Cardiac muscle cell (in vitro differentiated cells and primary cell): ENCODE results near the gene ZAP70. TPM values are rescaled to one million over a fixed set of nuclear protein-coding genes. Genes with fewer than 3 reads are reported as not detected.
"Not testable (repeated sequence)": the region's sequence is repeated elsewhere in the genome, so short reads cannot be mapped to it uniquely, and the experiment has no call there.

Experiments used
- DNase-seq, 2 donors: peaks; one replicate each; pipeline versions ENCODE4 v3.0.0 to v3.0.0-alpha.2; 2010 to 2017; ENCODE audit warnings: low read depth in 1 of 2, low spot score in 1 of 2
- H3K27ac ChIP-seq: fragments of 200-600 bp; sonication (generic); 2 replicates; pipeline ENCODE4 v1.5.1; 2016
- H3K27me3 ChIP-seq: fragments of 200-600 bp; sonication (generic); 2 replicates; pipeline ENCODE4 v1.6.0; 2016; ENCODE audit warnings: control low read depth
- H3K36me3 ChIP-seq: fragments of 200-600 bp; sonication (generic); 2 replicates; pipeline ENCODE4 v1.5.1; 2016; ENCODE audit warnings: control low read depth
- H3K4me1 ChIP-seq: fragments of 200-600 bp; sonication (generic); 2 replicates; pipeline ENCODE4 v1.8.1; 2017; ENCODE audit warnings: low read depth, mild to moderate bottlenecking, mixed run types
- H3K4me3 ChIP-seq: fragments of 200-600 bp; sonication (generic); 2 replicates; pipeline ENCODE4 v1.5.1; 2016; ENCODE audit warnings: mild to moderate bottlenecking
- H3K9me3 ChIP-seq: fragments of 200-600 bp; sonication (generic); 2 replicates; pipeline ENCODE4 v1.5.1; 2017; ENCODE audit warnings: low read depth, mild to moderate bottlenecking, control low read depth
- CTCF ChIP-seq: IDR thresholded peaks from 2 replicates; pipeline ENCODE4 v1.5.1; 2012; ENCODE audit warnings: low read depth, mild to moderate bottlenecking, low read length
- polyA plus RNA-seq: library from polyadenylated mRNA; unstranded; fragments of >200 nt; fragmentation: Nextera tagmentation; extraction: Ambion mirVana; gene quantifications from 2 replicates; pipeline ENCODE4 v1.2.1, GENCODE V29; 2016
- total RNA-seq: library from RNA; depleted of rRNA; stranded (reverse); fragments of >200 nt; gene quantifications from 2 replicates; pipeline ENCODE4 v1.2.3, GENCODE V29; 2016

Gene ZAP70
- total and polyA plus RNA-seq, 2 experiments from 2014 or later, result 3.5 to 7.3 TPM

- no peak for TF ChIP-seq CTCF
- no peaks in the 10 kb centered on the region for H3K36me3 ChIP-seq
- no peak for DNase-seq
- H3K4me3 ChIP-seq, result no peak overlapping the region
- no peaks in the 10 kb centered on the region for H3K9me3 ChIP-seq
- H3K4me1 ChIP-seq, result peaks cover 6% of the 10 kb centered on the region
- H3K27ac ChIP-seq, result no peak overlapping the region
- H3K27me3 ChIP-seq, result no peaks in the 10 kb centered on the region
Observed at GRCh38 chr2:97676620-97677019, 36.8 kb upstream of the ZAP70 start.

- Histone ChIP-seq H3K27me3 (no peaks in the 10 kb centered on the region), H3K4me3 (no peak overlapping the region), H3K4me1 (peaks cover 6% of the 10 kb centered on the region), H3K9me3 (no peaks in the 10 kb centered on the region), H3K36me3 (no peaks in the 10 kb centered on the region), H3K27ac (no peak overlapping the region)
- no peak for TF ChIP-seq CTCF
- no peak for DNase-seq
Observed at GRCh38 chr2:97677480-97677879, 35.9 kb upstream of the ZAP70 start.

- no peaks in the 10 kb centered on the region for H3K9me3 ChIP-seq
Observed at GRCh38 chr2:97678298-97678697, 35.1 kb upstream of the ZAP70 start.

GRCh38 chr2:97687235-97687634, 26.1 kb upstream of the ZAP70 start:
- not testable (repeated sequence) for H3K27ac ChIP-seq, DNase-seq, H3K27me3 ChIP-seq, H3K4me3 ChIP-seq, H3K9me3 ChIP-seq, H3K4me1 ChIP-seq, H3K36me3 ChIP-seq

More at GRCh38 chr2:97678298-97678697, 35.1 kb upstream of the ZAP70 start:
- Histone ChIP-seq H3K27me3 (no peaks in the 10 kb centered on the region), H3K4me1 (peaks cover 6% of the 10 kb centered on the region), H3K4me3 (no peak overlapping the region), H3K27ac (no peak overlapping the region), H3K36me3 (no peaks in the 10 kb centered on the region)
- no peak for DNase-seq
- TF ChIP-seq CTCF, result no peak

GRCh38 chr2:97688062-97688827, 25.1 kb upstream of the ZAP70 start:
- no peak overlapping the region for H3K27ac ChIP-seq
- H3K36me3 ChIP-seq, result no peaks in the 10 kb centered on the region
- H3K9me3 ChIP-seq, result no peaks in the 10 kb centered on the region
- DNase-seq, result no peak
- H3K4me3 ChIP-seq, result no peak overlapping the region
- no peaks in the 10 kb centered on the region for H3K4me1 ChIP-seq
- TF ChIP-seq CTCF, result no peak
- H3K27me3 ChIP-seq, result no peaks in the 10 kb centered on the region

- Histone ChIP-seq H3K4me3 (no peak overlapping the region), H3K9me3 (no peaks in the 10 kb centered on the region), H3K27me3 (no peaks in the 10 kb centered on the region), H3K27ac (no peak overlapping the region), H3K36me3 (no peaks in the 10 kb centered on the region), H3K4me1 (no peaks in the 10 kb centered on the region)
- no peak for TF ChIP-seq CTCF
- DNase-seq, result no peak
Observed at GRCh38 chr2:97691166-97691565, 22.2 kb upstream of the ZAP70 start.
